DMS153 (cell line): ENCODE data around the gene RRP1B.
A peak's percentile ranks its signal among the peaks of the same experiment; 100 is the strongest.
"Not testable (repeated sequence)": the region's sequence is repeated elsewhere in the genome, so short reads cannot be mapped to it uniquely, and the experiment has no call there.

Source experiments
- DNase-seq: peaks from one replicate; lab custom pipeline; 2025; lab: John Stamatoyannopoulos, UW

The RRP1B gene, protein sequence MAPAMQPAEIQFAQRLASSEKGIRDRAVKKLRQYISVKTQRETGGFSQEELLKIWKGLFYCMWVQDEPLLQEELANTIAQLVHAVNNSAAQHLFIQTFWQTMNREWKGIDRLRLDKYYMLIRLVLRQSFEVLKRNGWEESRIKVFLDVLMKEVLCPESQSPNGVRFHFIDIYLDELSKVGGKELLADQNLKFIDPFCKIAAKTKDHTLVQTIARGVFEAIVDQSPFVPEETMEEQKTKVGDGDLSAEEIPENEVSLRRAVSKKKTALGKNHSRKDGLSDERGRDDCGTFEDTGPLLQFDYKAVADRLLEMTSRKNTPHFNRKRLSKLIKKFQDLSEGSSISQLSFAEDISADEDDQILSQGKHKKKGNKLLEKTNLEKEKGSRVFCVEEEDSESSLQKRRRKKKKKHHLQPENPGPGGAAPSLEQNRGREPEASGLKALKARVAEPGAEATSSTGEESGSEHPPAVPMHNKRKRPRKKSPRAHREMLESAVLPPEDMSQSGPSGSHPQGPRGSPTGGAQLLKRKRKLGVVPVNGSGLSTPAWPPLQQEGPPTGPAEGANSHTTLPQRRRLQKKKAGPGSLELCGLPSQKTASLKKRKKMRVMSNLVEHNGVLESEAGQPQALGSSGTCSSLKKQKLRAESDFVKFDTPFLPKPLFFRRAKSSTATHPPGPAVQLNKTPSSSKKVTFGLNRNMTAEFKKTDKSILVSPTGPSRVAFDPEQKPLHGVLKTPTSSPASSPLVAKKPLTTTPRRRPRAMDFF

DNA sequence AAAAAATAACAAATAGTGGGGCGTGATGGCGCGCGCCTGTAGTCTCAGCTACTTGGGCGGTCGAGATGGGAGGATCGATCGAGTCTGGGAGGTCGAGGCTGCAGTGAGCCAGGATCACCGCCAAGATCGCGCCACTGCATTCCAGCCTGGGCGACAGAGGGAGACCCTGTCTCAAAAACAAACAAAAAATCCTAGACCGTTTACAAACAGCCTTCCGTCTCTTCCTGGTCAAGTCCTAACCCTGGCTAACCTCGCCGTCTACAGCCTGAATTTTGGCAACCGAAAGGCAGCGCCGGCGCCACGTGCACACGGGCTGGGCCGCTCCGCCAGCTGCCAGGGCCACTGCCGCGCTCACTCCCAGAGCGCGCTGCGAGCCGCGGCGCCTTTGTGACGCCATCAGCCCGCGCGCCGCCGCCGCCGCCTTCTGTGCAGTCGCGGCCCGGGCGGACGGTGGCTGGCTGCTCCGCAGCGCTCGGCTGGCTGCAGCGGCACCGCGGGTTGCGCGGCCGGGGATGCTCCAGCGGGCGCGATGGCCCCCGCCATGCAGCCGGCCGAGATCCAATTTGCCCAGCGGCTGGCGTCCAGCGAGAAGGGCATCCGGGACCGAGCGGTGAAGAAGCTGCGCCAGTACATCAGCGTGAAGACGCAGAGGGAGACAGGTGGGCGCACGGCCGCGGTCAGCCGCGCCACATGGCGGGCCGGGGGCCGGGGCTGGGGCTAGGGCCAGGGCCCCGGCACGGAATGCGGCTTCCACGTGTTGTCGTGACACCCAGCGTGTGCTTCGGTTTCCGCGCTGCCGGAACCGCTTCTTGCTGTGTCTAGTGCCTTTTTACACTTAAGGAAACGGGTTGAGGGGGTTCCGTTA is at the start of gene RRP1B, which contains the start of gene HSF2BP:
Gene RRP1B (plus strand): TSS at position 425 of the 865 bp plus-strand sequence. CDS start 105 bp downstream, at position 530.
Gene HSF2BP (minus strand): TSS at position 353 of the 865 bp plus-strand sequence. CDS start 1,392 bp downstream, outside the sequence.
- peak; percentile 71 for DNase-seq

DNA sequence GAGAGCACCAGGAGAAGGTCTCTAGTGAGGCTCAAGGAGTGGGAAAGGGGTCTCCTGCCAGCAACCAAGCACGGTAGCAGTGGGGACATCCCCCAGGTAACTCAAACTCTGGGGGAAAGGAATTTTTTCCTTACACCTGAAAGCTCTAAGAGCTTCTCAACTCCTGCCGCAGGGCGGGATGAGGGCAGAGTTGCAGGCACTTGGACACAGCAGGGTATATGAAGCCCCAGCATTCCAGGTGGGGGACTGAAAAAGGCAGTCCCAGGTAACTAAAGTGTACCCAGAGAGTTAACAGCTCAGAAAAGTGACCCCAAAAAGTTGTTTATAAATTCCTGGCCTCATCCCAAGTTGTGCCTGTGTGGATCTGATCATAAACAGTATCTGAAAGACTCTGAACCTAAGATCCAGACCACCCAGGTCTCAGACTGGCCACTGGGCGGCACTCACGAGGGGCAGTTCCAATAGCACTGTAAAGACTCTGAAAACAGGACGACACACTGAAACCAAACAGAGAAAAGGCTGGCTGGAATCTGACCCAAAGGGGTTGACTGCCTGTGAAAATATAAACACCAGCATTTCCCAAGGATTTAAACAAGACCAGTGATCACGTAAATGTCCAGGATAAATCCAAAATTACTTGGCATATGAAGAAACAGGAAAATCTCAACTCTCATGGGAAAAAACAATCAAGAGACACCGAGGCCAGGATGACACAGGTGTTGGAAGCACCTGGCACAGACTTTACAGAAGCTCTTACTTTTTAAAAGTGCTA is 47.6 kb upstream of the RRP1B start:
- peak; percentile 51 for DNase-seq

DNA sequence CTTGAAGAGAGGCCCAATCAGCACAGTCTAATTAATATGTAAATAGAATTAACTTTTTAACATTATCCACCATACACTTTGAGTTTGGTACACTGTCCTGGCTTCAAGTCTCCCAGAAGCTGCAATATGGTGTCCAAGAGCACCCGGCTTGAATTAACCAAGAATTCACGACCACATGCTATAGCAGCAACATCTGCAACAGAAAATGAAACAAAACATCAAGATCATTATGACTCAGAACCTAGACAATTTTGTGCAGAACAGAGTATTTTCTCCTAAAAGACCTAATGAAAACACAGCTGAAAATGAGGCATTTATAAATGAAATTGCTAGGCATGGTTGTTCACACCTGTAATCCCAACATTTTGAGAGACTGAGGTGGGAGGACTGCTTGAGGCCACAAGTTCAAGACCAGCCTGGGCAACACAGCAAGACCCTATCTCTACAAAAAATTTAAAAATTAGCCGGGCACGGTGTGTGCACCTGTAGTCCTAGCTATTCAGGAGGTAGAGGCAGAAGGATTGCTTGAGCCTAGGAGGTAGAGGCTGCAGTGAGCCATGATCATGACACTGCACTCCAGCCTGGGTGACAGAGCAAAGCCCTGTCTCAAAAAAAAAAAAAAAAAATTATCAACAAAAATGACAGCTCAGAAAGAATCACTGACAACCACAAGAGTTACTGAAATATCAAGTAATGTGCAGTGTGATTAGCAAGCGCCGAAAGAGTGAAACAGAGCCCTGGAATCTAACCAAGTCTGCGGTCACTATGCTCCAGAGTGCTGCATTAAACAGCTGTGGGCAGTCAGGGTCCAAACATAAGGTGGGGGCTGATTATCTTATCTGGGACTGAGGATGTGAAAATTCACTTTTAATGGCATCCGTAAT is 45.4 kb upstream of the RRP1B start:
- no peak for DNase-seq

DNA sequence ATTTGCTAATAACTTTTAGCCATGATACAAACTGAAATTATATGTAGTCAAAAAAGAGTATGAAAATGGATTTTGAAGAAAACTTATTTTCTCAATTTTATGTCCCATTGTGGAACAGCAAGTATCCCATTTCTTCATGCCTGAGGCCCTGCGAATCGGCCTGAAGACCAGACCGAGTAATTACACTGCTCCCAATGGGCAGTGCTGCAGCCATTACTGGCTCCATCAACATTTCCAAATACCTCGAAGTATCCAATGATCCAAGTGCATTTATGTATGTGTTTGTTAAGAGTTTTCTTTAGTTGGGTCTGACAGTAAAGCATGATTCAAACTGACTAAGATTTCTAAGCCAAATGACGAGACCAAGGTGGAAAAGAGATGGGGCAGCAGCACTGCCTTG is 44.5 kb upstream of the RRP1B start:
- DNase-seq, result no peak

DNA sequence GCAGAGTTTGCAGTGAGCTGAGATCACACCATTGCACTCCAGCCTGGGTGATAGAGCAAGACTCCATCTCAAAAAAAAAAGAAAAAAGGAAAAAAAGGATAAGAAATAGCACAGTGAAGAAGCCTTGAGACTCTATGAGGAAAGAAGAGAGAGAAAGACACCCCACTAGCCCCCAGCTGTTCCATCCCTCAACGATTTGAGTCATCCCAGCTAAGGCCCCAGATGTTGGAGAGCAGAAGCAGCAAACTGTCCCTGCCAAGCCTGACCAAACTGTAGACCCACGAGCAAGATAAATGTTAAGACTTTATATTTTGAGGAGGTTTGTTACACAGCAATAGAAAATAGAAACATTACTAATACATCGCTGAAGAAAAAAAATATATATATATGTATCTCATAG is 42.5 kb upstream of the RRP1B start:
- DNase-seq, result not testable (repeated sequence)

DNA sequence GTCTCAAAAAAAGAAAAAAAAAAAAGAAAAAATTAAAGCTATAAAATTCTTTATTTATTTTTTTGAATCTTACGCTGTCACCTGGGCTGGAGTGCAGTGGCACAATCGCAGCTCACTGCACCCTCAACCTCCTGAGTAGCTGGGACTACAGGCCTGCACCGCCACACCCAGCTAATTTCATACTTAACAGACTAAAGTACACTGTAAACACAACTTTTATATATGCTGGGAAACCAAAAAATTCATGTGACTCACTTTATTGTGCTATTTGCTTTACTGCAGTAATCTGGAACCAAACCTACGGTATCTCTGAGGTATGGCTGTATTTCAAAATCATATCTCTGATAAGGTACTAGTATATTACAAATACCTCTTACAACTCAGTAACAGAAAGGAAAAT is 40.4 kb upstream of the RRP1B start:
- DNase-seq, result no peak

DNA sequence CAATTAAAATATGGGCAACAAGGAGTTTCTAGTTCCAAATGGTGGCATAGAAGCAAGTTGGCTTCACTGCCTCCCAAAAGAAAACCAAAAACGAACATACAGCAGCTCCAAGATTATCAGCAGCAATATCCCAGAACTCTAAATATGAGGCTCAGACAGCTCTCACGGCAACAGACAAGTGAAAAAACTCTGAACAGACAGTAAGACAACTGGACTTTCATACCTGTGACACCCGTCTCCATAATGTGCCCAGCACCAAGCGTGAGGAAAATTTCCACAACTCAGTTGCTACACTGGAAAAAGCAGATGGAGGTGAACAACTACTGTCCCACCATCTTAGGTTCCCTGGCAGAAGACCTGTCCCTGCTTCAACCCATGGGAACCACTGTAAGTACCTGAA is 40.0 kb upstream of the RRP1B start:
- no peak for DNase-seq

DNA sequence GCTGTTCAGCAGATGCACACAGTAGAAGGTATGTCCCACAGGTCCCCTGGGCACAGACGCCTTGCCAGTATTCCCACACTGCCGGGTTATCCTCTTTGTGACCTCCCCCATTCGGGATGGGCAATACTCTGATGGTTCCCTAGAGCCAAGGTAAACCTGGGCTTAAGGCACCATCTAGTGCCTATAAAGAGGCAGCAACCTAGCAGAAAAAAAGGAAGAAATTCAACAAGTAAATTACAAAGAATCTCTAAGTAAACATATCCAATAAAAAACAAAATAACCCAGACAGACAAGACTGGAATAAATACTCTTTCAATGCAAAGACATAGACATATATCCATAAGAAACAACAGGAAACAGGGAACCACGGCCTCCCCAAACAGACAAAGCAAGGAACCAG is 39.5 kb upstream of the RRP1B start:
- no peak for DNase-seq

DNA sequence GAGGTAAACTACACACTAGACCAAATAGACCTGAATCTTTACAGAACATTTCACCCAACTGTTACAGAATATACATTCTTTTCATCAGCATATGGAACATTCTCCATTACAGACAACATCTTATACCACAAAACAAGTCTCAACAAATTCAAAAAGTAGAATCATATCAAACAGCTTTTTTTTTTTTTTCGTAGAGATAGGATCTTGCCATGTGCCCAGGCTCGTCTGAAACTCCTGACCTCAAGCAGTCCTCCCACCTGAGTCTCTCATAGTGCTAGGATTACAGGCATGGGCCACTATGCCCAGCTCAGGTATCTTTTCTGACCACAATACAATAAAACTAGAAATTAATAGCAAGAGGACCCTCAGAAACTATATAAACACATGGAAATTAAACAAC is 36.6 kb upstream of the RRP1B start:
- no peak for DNase-seq

DNA sequence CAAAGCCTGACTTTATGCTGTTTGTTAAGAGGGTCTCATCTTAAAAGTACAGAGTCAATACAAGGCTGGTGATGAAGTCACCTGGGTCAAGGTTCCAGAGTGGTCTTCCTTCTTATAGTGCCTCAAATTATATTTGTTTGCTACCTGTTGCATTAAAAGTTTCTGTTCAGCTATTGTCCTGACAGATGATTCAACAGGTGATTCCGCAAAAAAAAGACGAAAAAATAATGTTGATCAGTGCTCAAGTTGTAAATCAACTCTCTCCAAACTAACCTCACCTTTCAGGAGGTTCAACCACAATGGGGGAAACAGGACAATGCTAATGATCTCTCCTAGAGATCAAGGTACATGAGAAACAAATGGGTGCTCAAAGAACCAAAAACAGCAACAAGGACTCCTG is 35.8 kb upstream of the RRP1B start:
- DNase-seq, result no peak

DNA sequence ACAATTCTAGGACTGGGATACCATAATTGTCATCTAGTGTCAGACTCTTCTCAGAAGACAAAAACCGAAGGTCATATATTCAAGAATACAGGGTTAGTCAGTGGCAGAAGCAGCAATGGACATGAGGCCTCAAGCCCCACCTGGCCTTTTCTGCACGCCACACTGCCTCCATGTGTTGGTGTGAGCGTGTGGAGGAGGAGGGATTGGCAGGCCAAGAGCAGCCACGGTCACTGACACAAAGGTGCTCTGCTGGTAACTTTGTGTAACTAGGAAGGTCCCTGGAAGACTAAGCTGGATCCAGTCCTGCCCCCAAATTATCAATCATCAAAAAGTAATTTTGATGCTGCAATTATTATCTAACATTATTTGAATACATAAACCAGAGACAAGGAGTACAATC is 35.0 kb upstream of the RRP1B start:
- no peak for DNase-seq

DNA sequence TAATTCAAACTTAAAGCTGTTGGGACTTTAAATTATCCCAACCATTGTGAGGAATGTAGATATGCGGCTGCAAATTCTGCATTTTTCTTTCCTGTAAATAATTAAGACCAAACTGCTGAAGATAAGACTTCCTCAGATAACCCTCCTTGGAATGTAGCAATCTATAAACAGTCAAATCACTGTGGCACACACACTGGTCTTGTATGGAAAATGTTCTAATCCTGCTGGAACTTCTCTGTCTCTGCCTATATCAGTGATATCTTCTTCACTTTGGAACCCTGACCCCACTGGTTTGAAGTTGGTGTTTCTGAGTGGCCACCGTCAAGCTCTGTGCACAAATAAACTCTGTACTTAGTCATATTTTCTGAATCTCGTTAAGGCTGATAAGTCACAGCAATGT is 33.0 kb upstream of the RRP1B start:
- no peak for DNase-seq

DNA sequence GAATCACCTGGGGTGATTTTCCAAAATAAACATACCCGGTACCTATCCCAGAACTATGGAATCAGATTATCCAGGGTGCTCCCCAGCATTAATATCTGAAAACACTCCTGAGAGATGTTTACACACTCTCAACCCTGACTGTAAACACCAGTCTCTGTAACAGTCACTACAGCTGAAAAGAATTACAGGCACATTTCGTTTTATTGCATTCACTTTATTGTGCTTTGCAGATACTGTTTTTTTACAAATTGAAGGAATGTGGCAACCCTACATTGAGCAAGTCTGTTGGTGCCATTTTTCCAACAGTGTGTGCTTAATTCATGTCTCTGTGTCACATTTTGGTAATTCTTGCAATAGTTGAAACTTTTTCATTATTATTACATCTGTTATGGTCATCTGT is 31.8 kb upstream of the RRP1B start:
- no peak for DNase-seq

DNA sequence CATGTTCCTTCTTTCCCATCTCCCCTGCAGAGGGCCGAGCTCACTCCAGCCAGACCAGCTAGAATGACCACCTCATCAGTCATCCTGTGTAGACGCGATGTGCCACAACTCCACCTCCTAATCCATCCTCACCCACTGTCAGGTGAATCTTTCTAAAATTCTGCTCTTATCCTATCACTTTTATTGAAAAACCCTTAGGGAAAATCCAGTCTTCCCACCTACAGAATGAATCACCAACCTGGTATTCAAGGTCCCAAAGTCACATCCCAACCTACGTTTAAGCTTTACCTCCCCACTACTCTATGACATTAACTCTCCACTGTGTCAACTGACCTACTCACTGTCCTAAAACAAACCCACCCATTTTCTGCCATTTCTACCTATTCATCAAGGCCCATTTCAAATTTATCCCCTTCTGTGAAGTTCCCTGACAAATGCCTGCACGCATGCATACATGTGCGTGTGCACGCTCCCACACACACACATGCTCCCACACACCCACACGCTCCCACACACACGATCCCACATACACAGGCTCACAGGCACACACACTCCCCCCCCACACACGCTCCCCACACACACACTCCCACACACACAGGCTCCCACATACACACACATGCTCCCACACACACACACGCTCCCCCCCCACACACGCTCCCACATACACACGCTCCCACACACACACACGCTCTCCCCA is 27.8 kb upstream of the RRP1B start:
- no peak for DNase-seq

DNA sequence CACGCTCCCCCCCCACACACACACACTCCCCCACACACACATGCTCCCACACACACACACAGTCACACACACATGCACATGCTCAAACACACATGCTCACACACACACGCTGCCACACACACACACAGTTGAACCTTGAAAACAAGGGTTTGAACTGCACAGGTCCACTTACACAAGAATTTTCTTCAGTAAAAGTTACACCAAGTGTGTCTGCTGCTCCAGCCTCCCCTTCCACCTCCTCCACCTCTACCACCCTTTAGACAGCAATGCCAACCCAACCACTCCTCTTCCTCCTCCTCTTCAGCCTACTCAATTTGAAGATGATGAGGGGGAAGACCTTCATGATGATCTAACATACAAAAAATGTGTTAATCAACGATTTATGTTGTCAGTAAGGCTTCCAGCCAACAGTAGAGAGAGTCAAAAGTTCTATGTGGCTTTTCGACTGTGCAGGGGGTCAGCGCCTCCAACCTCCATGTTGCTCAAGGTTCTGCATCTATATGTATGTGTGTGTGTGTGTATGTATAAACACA is 26.9 kb upstream of the RRP1B start:
- DNase-seq, result no peak

DNA sequence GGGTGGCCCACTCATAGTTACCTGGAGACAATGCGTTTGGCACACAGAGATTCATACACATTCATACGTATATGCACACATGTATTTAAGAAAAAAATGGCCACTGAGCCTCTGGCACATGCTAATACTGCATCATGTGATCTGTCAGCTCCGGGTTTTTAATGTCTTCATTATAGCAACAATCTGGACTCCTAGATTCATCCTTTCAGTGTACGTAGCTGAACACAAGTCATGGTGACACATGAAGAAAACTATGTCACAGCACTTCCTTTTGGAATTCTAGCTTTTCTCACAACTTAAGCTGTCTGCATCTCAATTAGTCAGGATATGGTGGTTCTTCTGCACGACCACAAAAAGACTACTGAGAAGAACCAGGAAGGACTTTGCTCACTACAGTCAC is 24.7 kb upstream of the RRP1B start:
- no peak for DNase-seq

DNA sequence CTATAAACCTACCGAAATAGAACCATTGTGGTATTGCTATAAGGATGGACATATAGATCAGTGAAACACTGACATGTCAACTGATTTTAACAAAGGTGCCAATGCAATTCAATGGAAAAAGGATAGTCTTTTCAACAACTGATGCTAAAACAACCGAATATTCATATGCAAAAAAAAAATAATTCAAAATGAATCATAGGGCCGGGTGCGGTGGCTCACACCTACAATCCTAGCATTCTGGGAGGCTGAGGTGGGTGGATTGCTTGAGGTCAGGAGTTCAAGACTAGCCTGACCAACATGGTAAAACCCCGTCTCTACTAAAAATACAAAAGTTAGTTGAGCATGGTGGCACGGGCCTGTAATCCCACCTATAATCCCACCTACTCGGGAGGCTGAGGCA is 23.9 kb upstream of the RRP1B start:
- DNase-seq, result no peak

DNA sequence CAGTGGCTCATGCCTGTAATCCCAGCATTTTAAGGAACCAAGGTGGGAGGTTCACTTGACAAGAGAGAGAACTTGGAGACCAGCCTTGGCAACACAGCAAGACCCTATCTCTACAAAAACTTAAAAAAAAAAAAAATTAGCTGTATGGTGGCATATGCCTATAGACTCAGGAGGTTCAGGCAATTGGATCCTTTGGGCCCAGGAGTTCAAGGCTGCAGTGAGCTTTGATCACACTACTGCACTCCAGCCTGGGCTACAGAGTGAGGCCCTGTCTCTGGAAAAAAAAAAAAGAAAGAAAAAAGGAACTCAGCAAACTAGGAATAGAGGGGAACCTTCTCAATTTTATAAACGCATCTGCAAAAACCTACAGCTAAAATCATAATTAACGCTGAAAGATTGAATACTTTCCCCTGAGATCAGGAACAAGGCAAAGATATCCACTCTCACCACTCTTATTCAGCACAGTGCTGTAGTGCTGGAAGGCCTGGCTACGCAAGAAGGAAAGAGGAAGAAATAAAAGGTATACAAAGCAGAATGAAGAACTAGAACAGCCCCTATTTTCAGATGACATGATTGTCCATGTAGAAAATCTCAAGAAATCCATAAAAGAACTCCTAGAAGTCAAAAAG is 21.7 kb upstream of the RRP1B start:
- no peak for DNase-seq
